GM19025 (cell line): ENCODE data around the gene PRKCH.

Experiments
- ATAC-seq: cut with Tn5 transposase; IDR thresholded peaks from one replicate; pipeline ENCODE4 v1.9.1; 2021; ENCODE audit warnings: mild to moderate bottlenecking, low read depth, moderate library complexity; ENCODE audit not compliant: unreplicated experiment

The PRKCH gene

DNA sequence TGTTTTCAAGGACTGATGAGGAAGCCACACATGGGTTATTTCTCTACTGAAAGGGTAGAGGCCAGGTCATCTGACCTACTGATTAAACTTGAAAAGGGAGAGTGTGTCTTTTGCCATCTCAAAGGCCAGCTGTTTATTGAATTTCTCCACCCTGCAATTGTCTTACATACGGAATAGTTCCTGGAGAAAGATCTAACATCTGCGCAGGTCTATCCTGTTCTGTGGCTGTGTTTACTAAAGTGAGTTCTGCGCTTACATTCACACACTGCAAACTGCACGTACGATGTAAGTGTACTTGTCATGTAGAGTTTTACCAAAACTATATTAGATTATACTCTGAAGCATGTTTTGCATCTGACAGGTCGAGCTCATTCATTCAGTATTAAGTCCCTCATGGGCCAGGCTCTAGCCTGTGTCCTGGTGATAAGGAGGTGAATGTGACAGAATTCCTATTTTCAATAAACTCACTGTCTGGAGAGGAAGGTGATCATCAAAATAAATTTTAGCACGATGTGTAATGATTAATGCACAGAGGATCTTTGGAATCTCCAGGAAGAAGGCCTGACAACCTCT lies 96.6 kb downstream of the PRKCH start:
- no peak for ATAC-seq

- ATAC-seq = no peak
Measured at GRCh38 chr14:61418746-61419145, 97.4 kb downstream of the PRKCH start.

- ATAC-seq = no peak
Measured at GRCh38 chr14:61419201-61419600, 97.8 kb downstream of the PRKCH start.

DNA sequence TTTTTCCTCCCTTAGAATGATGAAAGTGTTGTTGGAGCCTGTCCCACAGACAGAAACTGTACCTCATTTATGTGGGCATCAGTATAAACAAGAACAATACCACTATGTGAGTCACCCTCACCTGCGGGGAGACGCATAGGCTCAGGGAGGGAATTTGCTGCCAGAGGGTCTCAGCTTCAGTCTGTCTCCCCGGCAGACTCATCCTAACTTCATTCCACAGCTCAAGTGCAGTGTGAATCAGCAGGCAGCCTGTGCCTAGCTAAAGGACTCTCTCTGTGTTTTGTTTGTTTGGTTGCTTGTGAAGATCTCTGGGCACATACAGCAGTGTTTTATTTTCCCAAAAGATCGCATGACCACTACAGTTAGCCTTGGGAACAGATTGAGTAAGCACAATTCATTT lies 98.9 kb downstream of the PRKCH start:
- ATAC-seq = no peak

- no peak for ATAC-seq
Measured at GRCh38 chr14:61421212-61421923, 100.0 kb downstream of the PRKCH start.

DNA sequence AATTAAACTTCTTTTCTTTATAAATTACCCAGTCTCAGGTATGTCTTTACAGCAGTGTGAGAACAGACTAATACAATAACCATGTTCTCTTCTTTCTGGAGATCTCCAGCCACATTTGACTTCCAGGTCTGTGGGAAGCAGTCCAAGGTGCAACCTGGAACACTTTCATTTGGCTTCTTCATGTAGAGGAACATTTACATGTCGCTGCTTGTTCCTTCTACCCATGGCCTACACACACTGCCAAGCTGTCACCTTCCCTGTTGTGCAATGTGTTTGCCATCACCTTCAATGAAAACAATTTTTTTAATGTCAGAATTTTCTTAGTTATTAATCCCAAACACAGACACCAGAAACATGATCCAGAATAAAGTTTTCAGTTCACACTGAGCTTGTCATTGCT lies 104.7 kb downstream of the PRKCH start:
- ATAC-seq = no peak

DNA sequence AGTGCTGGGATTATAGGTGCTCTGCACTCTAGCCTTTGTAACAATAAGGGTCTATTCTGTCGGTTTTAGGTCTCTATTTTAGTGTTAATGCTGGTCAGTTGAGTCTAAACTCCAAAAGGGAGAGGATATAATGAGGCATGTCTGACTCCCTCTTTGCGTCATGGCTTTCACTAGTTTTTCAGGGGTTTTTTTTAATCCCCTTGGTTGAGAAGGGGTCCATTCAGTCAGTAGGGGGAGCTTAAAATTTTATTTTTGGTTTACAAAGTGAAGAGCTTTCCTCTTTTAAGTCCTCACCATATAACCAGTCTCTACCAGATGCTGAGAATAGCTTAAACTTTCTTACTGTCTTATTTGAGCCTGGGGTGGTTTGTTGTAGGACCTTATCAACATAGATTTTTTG lies 106.9 kb downstream of the PRKCH start:
- ATAC-seq = no peak

DNA sequence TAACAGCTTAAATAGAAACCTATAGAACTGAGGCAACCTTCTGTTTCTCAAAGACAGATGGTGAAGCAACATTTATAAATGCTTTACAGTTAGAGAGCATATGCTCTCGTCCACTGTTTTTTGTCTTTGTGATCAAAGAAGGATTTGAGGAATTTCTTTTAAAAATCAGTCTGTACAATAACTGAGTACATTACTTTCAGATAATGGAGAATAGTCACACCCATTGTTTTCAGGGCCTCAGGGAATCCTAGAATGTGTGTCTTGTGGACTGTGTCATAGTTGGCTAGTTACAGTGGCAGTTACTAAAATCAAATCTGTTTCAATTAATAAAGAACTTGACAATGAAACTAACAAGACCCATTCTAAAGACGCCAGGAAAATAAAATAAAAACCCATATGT lies 107.9 kb downstream of the PRKCH start:
- ATAC-seq = no peak

GRCh38 chr14:61430066-61430757 lies 108.8 kb downstream of the PRKCH start:
- ATAC-seq = no peak

- ATAC-seq = no peak
Measured at GRCh38 chr14:61433169-61433568, 111.8 kb downstream of the PRKCH start.

DNA sequence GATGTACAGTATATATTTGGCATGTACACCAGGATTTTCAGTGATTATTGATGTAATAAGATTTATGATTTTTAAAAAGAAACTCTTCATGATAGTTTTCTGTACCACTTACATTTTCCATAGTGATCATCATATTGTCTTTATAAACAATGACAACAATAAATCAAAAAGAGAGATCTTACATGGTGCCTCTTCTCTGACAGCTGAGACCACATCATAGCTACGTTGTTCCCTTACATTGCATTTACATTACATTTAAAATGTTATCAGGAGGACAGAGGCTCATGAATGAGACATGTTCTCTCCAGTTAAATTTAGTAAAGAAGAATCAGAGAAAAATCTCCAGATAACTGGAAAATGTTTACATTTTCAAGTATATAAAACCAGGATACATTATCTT lies 112.4 kb downstream of the PRKCH start:
- no peak for ATAC-seq

DNA sequence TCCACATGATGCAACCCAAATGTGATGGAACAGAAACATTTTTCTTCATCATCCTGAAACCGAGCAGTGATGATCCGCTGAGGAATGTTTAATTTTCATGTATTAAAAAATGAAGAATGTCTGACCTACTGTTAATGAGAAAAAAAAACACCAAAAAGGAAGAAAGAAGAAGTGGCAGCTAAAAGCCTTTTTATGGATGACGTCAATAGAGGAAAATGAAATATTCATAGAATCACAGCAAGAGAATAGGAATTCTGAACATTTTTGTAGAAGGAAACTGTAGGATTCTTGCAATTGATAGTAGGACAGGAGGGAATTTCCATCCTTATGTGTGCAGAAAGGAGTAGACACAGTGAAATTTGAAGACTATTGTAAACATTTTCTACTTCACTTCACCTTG lies 112.9 kb downstream of the PRKCH start:
- no peak for ATAC-seq

DNA sequence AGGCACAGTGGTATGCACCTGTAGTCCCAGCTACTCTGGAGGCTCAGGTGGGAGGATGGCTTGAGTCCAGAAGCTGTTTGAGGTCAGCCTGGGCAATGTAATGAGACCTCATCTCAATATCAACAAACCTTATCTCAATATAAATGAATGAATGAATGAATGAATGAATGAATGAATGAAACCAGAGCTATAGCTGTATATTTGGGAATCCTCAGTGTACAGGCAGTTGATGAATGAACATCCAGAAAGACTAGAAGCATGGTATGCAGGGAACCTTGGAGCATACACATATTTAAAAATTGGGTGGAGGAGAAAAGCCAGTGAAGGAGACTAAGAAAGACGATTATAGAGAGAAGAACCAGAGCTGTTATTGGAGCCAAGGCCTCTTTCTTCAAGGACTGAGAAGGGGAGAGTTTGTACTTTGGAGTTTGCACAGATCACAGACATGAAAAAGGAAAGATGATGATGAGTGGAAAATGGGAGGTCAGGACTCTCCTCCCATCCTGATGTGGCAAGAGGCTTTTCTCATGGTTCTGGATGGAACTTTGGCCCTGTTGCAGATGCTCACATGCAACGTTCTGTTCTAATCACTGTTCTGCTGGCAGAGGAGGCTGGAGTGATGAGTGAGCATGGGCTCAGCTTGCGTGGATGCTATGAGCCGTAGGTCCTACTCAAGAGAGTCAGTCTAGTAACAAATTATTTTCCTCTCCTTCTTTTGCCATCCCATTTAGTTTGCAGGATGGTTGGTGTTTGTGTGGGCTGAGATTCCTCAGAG lies 114.4 kb downstream of the PRKCH start:
- no peak for ATAC-seq

GRCh38 chr14:61437381-61437780 lies 116.0 kb downstream of the PRKCH start:
- no peak for ATAC-seq

DNA sequence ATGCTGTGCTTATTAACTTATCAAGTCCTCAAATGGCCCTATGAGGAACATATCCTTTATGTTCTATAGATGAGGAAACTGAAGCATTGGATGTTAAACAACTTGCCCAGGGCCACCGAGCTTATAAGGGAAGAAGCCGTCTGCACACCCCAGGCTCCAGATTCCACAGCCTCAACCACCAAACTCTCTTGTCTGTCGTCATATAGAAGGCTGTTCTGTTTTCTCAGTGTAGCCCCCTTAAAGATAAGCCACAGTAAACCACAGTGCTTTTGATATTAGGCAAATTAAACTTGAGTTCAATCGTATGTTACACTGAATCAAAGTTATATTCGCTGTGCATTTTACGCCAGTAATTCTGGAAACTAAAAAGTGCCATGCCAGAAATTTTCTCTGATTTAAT lies 116.7 kb downstream of the PRKCH start:
- no peak for ATAC-seq

DNA sequence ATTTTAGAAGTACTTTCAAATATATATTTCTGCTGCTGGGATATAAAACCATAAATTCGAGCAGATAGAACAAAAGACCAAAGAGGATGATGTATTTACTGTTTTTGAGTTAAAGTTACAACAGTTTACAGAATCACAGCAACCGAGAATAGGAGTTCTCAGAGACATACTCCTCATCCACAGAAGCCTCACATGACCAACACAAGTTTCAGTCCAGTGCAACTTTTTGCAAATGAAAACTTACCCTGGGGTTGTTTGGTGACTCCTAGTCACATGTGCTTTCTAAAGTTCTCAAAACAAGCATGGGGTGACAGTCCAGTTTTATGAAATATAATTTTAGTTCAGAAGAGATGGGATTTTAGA lies 117.1 kb downstream of the PRKCH start:
- no peak for ATAC-seq

- no peak for ATAC-seq
Measured at GRCh38 chr14:61438860-61439765, 117.7 kb downstream of the PRKCH start.

- no peak for ATAC-seq
Measured at GRCh38 chr14:61439779-61440418, 118.5 kb downstream of the PRKCH start.

- no peak for ATAC-seq
Measured at GRCh38 chr14:61443481-61443880, 122.1 kb downstream of the PRKCH start.
